Mesenteric fat pad (tissue), 1 donor: Measurements from ENCODE around the gene CELF4. TPM values are rescaled to one million over a fixed set of nuclear protein-coding genes. Genes with fewer than 3 reads are reported as not detected.

Experiments
- DNase-seq: peaks from one replicate; pipeline ENCODE4 v3.0.0-alpha.2; 2020; ENCODE audit warnings: low spot score
- total RNA-seq: library from RNA; stranded (reverse); fragmentation: NEBNext Ultra II Directional; extraction: Animal tissue kit (Norgen Biotek cat#: 25700); gene quantifications from one replicate; pipeline ENCODE4 v1.2.1, GENCODE V29; 2021
- donor health status: DM: yes; HTN: yes; CAD: no.

Gene CELF4
- total RNA-seq, 1 donor from 2014 or later = 0.39 TPM

DNA sequence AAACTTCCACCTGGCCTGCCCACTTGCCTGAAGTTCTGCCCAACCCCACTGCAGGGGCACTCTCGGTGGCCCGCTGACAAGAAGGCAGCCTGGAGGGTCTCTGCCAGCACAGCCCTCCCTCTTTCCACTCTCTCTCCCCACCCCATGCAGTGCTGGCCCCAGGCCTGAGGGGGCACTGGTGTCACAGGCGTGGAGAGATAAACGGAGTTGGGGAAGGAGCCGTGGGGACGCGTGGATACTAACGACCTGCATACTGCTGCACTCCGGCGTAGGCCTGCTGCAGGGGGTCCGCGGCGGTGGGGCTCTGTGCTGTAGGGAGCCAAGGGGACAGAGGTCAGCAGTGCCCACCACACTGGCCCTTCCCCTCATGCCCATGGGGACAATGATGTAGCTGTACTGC lies 299.3 kb downstream of the CELF4 start:
- DNase-seq = no peak

DNA sequence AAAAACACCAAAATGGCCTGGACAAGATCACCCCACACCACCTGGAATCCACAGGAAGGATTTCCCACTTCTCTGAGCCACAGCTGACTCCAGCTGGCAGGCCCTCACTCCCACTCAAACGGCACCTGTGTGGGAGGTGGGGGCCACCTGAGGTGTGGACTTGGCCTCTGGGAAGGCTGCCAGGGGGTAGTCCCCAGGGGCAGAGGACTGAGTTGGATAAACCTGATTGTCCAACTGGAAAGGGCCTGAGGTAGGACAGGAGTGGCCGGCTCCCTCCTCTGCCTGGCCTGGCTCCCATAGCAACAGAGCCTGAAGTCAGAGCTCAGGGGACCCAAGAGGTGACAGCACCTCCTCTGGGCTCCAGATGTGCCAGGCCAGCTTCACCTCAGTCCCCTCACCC lies 300.2 kb downstream of the CELF4 start:
- no peak for DNase-seq

DNA sequence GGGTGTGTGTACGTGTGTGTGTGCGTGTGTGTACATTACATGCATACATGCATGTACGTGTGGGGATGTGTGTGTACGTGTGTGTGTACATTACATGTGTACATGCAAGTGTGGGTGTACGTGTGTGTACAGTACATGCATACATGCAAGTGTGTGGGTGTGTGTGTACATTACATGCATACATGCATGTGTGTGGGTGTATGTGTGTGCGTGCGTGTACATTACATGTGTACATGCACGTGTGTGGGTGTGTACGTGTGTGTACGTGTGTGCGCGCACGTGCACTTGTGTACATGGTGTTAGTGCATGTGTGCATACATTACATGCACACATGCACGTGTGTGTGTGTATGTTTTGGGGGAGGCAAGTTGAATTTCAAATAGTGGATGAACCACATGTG lies 300.6 kb downstream of the CELF4 start:
- DNase-seq = no peak

DNA sequence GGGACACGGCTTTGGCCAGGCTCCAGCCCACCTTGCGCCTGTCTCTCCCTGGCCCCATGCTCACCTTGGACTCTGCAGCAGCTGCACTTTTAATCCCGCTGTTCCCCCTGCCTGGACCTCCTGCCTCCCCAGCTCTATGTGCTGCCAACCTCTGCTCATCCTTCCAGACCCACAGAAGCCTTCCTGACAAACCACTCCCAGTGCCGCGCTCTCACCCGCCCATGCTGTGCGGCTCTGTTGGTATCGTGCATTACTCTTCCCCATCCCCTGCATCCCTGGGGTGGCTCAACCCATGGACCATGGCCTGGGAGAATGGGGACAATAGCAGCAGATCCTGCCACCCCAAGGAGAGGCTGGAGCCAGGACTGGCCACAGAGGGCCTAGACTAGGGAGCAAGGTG lies 303.6 kb downstream of the CELF4 start:
- DNase-seq = no peak

DNA sequence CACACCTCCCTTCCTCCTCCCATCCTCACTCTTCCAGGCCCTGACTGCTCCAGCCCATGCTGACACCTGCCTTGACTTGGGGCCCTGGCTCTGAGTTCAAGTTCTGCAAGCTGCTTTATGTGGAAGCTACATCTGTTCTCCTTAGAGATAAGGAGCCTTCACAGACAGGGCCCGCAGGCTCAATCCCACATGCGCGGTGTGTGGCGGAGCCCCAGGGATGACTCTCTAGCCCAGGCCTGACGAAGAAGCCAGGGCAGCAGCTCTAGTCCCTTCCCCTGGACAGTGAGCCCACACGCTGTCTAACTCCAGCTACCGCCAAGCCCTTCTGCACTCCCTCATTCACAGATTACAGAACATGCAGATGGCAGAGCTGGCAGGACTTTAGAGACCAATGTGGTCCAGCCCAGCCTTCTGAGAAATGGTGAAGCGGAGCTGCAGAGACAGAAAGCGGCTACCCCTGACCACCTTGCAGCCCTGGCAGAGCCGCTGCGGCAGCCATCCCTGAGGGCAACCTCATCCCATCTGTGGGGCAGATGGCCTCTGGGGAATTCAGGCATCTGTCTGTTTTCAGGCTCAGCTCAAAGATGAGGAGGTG lies 304.3 kb downstream of the CELF4 start:
- DNase-seq = no peak

DNA sequence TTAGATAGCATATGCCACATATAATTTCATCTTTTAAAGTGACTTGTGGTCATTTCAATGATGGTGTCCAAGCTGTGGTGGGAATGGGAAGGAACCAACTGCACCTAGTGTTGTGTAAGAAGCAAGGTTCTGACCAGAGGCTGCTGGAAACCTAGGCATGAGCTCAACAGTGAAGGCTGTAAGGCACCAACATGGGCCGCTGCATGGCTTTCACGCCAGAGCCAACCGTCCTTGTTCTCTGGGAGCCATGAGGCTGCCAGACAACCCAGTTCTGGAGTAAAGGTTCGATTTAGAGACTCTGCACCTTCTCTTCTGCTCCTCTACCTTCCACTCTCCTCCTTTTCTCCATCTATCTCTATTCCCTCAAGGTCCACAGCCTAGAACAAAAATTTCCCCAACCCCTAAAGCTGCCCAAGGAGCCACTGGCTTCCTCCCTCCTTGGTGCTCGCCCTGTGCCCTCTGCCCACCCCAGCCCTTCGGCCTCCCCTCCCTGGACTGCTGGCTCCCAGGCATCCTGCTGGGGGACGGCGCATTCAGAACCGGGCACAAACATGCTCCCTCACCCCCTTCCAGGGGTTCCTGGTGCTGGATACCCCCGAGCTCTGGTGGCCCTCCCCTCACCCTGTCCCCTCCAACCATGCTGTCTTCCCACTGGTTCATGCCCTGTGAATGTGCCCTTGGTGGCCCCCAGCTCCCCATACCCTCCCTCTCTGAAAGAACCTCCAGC lies 305.1 kb downstream of the CELF4 start:
- no peak for DNase-seq

DNA sequence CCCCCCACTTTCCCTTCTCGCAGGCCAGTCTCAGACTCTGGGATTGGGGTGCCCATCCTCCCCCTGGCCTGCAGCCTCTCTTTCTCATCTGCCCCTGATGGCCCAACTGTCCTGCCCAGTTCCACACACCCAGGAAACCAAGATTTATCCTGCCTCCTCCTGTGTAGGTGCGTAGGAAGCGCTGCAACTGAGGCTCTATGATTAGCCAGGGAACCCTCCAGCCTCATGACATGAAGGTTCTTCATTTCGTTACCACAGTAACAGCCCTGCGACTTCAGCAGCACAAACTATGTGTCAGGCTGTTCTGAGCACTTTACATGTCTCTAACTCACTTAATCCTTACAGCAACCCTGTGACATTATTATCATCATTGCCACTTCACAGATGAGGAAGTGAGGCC lies 305.9 kb downstream of the CELF4 start:
- DNase-seq = no peak

DNA sequence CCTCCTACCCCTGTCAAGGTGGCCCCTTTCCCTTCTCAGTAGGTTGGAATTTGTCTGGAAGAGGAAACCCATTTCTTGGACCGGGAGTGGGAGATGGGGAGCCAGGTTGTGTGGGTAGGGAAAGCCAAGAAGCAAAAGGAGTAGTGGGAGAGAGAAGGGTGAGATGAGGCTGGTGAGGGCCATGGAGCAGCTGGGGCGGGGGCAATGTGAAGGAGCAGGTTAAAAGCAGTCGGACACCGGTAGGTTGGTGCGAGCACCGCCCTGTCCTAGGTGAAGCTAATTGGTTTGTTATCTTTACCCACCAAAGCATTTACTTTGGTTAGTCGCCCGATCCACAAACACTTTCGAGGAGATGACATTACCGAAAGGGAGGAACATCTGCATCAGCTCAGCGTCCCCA lies 306.8 kb downstream of the CELF4 start:
- no peak for DNase-seq

DNA sequence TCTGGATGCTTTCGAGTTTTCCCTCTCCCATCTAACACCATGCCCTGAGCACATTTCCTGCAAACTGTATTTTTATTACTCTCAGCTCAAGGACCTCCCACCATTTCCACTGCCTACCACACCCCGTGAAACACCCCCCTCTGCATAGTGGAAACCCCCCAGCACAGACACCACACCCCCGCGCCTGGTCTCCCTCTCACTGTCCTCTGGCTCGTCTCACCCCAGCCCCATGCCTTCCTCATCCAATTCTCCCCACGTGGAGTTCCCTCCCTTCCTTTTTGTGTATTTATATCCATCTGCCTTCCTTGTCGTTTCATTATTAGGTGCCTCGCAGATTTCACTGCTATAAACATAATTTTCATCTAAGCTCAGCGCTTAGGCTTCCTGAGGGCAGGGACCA lies 307.5 kb downstream of the CELF4 start:
- no peak for DNase-seq

DNA sequence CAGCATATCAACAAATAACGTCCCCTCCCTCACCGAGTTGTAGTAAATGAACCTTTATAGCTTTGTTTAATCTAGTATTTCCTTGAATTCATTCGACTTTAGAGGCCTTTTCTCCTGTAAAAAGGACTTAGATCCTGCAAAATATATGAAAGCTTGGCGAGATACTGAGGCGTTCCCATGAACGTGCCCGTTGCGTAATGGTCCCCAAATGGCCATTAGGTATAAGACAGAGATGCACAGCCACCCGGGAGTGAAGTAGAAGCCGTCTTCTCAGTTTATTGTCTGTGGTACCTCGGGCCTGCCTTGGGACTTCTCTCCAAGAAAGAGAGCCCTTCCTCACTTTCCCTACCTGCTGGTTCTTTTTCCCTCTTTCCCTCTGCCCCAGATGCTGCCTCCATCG lies 310.6 kb downstream of the CELF4 start:
- no peak for DNase-seq

DNA sequence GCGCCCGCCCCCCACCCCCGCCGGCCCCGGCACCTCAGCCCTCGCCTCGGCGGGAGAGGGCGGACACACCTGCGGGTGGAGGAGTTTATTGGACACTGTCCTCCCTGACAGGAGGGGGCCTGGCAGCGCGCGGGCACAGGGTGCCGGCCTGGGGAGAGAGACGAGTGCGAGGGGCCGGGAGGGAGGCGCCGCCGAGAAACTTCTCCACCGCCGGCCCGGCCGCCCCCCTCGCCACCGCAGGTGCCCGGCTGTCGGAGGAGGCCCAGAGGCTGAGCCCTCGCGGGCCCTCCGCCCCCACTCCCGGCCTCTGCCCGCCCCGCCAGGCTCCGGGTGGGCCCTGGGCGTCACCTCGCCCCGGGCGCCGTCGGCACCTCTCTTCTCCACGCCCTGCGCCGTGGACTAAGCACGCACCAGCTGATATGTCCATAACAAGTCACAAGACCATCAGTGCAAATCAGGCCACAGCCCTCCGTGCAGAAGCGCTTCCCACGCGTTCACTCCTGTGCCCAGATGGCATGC lies 311.3 kb downstream of the CELF4 start:
- DNase-seq = no peak

DNA sequence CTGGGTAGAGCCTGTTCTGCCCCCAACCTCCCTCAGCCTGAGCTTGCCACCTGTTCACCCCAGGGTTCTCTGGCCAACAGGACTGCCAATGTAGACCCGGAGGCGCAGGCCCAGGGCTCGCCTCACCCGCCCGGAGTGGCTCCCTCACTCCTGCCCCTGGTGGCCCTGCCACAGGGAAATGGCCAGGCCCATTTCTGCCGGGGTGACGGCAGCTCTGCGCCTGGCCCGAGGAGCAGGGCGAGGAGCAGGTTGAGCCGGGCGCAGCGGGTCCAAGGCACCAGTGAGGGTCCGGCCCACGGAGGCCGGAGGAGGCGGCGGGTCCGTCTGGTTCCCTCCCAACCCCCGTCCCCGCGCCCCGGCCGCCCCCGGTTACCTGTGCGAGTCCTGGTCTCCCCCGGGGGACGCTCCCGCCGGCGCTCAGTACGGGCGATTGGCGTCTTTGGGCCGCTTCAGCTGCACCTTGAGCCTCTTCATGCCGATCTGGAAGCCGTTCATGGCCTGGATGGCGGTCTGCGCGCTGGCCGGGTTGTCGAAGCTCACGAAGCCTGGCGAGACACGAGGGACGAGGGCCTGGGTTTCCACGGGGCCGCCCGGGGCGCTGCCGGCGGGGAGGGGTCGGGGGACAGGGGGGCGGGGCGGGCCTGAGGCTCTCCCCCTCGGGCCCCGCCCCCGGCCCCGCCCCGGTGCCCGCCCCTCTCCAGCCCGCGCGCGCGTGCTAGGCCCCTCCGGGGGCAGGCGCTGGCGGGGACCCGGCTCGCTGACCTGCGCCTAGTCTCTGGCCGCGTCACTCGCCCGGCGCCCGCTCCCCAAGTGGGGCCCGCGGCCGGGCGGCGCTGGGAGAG lies 312.0 kb downstream of the CELF4 start:
- DNase-seq = no peak

DNA sequence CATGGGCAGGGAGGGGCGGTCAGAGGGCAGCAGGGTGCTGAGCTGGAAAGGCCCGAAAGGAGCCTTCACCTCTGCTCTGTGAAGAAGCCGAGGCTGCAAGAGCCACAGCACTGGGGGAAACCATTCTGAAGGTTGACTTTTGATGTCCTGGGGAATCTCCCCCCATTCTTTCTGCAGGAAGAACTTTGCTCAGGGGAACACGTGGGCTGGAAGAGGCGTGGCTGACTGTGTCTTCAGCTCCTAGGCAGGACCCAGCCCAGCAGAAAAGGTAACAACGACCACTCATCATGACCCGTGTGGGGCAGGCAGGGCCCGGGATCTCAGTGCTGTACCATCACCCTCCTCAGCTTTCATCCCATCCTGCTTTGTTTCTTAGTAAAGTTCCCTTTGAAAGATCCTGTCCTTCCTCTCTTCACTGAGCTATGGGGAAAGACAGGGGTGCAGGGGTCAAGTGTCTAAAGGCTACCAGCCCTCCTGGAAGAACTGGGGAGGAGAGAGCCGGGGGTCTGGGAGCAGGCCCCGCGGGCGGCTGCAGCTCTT lies 312.7 kb downstream of the CELF4 start:
- DNase-seq = no peak

DNA sequence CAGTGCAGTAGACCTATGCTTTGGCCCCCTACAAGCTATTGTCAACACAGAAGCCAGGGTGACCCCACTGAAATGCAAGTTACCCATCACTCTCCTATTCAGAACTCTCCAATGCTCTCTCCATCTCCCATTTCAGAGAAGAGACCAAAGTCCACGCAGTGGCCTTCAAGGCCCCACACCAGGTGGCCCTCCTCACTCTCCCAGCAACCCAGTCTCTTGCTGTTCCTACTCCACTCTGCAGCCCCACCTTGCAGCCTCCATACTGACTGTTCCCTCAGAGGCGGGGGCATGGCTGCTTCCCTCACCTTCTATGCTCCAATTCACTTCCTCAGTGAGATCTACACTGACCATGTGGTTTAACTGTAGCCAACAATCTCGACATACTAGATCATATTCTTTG lies 313.3 kb downstream of the CELF4 start:
- DNase-seq = no peak

DNA sequence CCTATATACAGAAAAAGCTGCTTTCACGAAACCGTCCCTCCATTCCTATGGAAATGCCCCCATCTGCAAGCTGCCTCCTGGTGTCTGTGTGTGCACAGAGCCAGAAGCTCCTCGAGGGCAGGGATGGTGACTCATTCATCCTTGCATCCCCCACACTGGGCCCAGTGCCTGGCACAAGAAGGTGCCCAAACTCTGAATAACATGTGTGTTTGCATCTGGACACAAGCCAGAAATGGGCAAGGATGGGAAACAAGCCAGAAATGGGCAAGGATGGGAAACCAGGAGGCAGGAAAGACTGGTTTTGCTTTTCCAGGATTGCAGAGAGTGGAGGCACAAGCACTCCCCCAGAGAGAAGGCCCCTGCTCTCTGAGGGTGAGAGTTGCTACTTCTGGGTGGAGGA lies 313.9 kb downstream of the CELF4 start:
- no peak for DNase-seq

DNA sequence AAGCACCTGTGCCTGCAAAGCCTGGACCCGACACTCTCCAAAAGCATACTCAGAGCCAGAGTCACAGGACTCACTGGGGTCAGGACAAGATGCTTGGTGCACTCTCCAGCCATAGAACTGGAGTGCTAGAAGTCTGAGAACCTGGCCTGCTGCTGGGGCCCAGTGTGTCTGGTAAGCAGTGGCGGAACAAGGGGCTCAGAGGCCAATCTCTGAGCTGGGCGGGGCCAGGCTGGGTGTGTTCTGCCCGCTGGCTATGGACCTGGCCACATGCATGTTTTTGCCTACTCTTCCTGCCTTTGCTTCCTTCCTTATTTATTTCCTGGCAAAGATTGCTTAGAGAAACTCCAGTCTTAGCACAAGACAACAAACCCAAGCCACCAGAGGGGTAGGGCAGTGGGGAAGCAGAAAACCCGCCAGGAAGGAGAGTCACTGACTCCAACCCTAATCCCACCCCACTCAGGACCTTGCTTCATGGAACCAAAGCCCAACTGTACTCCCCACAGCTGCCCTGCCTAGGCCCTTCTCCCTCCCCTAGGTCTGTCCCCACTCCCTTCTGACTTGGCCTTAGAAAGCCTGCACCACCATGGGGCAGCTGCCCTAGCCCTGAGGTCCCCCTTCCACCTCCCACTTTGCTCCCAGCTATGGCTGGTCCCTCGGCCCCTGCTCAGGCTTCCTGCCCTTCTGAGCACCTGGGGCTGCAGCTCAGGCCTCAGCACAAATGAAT lies 315.5 kb downstream of the CELF4 start:
- peak; percentile 71 for DNase-seq

DNA sequence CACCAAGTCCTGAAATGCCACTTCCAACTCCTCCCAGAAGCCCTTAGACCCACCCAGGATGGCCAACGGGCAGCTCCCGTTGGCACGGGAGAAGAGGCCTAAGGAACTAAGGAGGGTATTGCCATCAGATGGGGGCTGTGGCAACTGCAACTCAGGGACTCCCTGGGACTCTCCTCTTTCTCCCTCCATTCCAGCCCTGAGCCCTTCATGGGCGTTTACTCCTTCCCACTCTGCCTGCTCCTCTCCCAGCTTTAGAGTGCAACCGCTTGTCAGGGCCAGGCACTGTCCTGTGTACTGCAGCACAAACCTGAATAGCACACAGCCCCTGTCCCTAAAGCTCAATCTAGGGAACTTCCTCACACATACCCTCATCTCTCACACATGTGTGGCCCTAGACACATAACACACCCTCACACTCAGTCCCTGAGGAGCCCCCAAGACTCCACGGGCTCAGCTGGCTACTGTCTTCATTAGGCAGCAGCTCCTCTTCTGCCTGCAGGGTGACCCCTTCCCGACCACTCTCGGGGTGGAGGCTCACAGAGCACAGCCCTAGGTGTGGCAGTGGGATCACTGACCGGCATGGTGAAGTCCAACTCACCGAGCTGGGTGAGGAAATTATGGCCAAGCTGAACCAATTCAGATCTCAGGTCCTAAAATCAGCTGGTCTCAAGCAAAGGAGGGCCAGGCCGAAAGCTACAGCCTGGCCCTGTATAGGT lies 316.3 kb downstream of the CELF4 start:
- peak; percentile 64 for DNase-seq

DNA sequence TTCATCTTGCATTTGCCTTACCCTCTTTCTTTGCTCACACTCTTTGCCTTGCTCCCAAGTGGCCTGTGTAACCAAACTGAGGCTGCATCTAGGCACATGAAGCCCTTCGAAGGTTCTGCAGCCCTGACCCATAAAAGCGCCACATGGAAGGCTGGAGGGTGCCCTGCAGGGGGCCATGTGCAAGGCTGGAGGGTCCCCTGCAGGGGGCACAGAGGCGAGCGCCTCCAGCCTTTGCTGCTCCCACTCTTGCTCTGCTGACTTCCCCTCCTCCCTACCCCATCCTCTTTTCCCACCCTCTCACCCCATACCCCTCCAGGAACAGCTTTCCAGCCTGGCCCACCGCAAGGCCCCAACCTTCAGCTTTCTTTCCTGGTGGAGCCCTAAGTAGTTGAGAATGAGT lies 317.3 kb downstream of the CELF4 start:
- peak; percentile 59 for DNase-seq

DNA sequence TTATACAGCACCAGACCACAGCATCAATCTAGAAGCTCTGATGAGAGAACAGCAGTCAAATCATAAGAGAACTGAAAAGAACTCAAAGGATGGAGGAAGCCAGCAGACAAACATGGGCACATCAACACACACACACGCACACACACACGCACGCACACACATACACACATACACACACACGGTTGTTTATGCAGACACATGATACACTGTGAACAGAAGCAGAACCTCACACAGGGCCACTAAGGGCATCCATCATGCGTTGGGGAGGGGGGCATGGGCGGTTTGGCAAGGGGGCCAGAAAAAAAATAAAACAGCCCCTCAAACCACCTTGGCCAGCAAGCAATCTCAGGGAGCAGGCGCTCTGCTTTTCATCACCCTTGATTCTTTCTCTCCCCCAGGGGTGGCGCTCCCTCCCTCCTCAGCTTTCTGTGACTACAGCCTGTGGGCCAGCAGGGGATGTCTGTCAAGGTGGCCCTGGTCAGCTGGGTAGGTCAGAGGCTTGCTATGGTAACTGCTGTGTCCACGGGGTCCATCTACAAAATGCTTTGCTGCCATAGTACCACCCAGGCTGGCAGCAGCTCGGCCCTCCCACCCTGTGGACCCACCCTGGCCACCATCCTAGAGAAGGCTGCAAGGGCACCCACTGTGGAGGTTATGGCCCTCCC lies 318.0 kb downstream of the CELF4 start:
- DNase-seq = peak; percentile 53

DNA sequence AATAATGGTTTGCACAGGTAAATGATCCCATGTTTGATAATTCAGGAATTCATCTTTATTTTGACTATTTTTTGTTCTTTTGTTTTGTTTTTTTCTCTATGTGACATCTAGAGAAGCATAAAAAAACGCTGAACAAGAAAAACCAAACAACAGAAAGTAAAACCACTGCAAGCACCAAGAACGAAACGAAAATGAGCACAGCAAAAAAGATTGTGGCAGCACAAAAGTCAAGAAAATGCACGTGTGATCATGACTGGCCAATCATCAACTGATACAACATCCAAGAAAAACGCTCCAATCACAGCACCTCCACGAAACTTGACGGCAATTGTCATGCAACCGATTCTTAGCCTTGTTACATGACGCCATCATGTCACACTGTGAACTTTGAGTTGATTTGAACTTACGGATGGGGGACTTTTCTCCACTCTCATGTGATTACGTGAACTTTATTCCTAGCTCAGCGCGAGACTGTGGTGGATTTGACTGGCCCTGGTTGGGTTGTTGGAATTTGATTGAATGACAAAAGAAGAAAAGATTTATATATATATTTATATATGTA lies 318.7 kb downstream of the CELF4 start:
- DNase-seq = no peak
